PC-9 (cell line): ENCODE results near the gene KDM4F.

Source experiments
- EZH2 ChIP-seq: fragments of 200-600 bp; sonication (generic); IDR thresholded peaks from 2 replicates; pipeline ENCODE4 v1.8.0; 2017; ENCODE audit warnings: antibody characterized with exemption, low read depth
- TF ChIP-seq, protein P1 (sequence below): fragments of 200-600 bp; sonication (generic); conservative IDR thresholded peaks from 2 replicates; pipeline ENCODE4 v1.6.1; 2017; ENCODE audit warnings: mixed run types, antibody characterized with exemption, mild to moderate bottlenecking, moderate library complexity

- TF ChIP-seq, protein P1, sequence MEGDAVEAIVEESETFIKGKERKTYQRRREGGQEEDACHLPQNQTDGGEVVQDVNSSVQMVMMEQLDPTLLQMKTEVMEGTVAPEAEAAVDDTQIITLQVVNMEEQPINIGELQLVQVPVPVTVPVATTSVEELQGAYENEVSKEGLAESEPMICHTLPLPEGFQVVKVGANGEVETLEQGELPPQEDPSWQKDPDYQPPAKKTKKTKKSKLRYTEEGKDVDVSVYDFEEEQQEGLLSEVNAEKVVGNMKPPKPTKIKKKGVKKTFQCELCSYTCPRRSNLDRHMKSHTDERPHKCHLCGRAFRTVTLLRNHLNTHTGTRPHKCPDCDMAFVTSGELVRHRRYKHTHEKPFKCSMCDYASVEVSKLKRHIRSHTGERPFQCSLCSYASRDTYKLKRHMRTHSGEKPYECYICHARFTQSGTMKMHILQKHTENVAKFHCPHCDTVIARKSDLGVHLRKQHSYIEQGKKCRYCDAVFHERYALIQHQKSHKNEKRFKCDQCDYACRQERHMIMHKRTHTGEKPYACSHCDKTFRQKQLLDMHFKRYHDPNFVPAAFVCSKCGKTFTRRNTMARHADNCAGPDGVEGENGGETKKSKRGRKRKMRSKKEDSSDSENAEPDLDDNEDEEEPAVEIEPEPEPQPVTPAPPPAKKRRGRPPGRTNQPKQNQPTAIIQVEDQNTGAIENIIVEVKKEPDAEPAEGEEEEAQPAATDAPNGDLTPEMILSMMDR = no peak
- TF ChIP-seq EZH2 = no peak
Measured at GRCh38 chr11:95035316-95035715, 13.9 kb upstream of the KDM4F start.
